ENCODE data around the gene KLHDC4. TPM values are rescaled to one million over a fixed set of nuclear protein-coding genes. Genes with fewer than 3 reads are reported as not detected.

Gene KLHDC4
- total and polyA plus RNA-seq, 2 donors (not counting 1 experiment from before 2014, with no cell fraction given): 51.3 to 90.8 TPM

DNA sequence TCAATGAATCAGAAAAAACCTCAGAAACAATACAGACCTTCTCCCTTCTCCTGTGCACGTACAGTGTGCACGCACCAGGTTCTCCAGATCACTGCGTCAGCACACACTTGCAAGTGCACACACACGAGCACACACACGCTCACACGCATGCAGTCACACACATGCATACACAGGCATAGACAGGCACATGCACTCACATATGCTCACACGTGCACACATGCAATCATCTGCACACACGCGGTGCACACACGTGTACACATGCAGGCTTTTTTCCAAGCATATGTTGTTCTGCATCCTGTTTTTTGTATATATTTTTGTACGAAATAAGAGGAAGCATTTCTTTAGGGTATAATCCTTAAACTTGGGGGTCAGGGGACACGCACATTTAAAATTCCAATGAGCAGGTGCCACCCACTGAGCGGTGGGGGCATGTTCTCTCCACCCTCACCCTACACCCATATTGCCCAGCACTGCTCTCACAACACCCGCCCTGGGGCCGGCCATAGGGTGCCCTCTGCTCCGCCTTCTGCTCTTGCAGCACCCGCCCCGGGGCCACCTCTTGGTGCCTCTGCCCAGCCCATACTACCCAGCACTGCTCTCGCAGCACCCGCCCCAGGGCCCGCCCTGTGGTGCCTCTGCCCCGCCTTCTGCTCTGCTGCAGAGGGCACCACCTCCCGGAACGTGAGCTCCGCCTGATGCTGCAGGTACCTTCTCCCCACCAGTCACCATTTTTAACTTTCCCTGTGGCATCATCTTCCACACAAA is 20.9 kb downstream of the KLHDC4 start:
- Histone ChIP-seq H2AFZ (ENCODE audit: insufficient read depth, low read depth, low read length, poor library complexity, severe bottlenecking) (no peak overlapping the region), H3K27ac (ENCODE audit: low read length in 2 of 2) (no peak overlapping the region), H3K79me2 (ENCODE audit: control insufficient read depth, insufficient read depth, low read length) (peaks cover 72% of the 10 kb centered on the region), H3K4me2 (replicated peaks; ENCODE audit: low read depth, low read length, poor library complexity, severe bottlenecking) (no peak overlapping the region), H3K4me1 (ENCODE audit: control insufficient read depth in 2 of 2, insufficient read depth in 2 of 2, low read length in 2 of 2) (no peaks in the 10 kb centered on the region), H3K9ac (ENCODE audit: low read length) (no peak overlapping the region), H3K36me3 (replicated peaks in 1 of 2; ENCODE audit: control extremely low read depth in 1 of 2, control insufficient read depth in 1 of 2, extremely low read depth in 1 of 2, insufficient read depth in 2 of 2, low read length in 1 of 2) (peaks cover 6 to 71% of the 10 kb centered on the region in 2 experiments), H4K20me1 (ENCODE audit: control insufficient read depth, insufficient read depth, low read length, poor library complexity, severe bottlenecking) (peaks cover 26% of the 10 kb centered on the region), H3K27me3 (replicated peaks in 1 of 4; ENCODE audit: control extremely low read depth in 1 of 4, control insufficient read depth in 3 of 4, insufficient read depth in 4 of 4, low read length in 3 of 4) (no peaks in the 10 kb centered on the region), H3K4me3 (ENCODE audit: control extremely low read depth in 1 of 5, extremely low read depth in 1 of 5, insufficient read depth in 1 of 5, low read depth in 2 of 5, low read length in 4 of 5) (no peak overlapping the region), H3K9me3 (ENCODE audit: control extremely low read depth in 1 of 3, control insufficient read depth in 2 of 3, insufficient read depth in 1 of 3, low read length in 2 of 3) (no peaks in the 10 kb centered on the region)
- DNase-seq (no peak), ATAC-seq (ENCODE audit: low read depth) (no peak)
- Mint-ChIP-seq H3K9me3 (ENCODE audit: insufficient read depth) (no peaks in the 10 kb centered on the region), H3K4me1 (no peaks in the 10 kb centered on the region), H3K4me3 (no peak overlapping the region), H3K27ac (no peak overlapping the region), H3K27me3 (no peaks in the 10 kb centered on the region)
- WGBS (ENCODE audit: insufficient coverage): 92% methylated on average over 18 of the region's 25 CpGs
- POLR2A ChIA-PET: no interaction called here
- TF ChIP-seq EZH2 (IDR thresholded peaks at IDR 0.05; ENCODE audit: borderline replicate concordance, insufficient read depth, low read depth, low read length, poor library complexity, severe bottlenecking): no peak
- TF ChIP-seq, protein P1, sequence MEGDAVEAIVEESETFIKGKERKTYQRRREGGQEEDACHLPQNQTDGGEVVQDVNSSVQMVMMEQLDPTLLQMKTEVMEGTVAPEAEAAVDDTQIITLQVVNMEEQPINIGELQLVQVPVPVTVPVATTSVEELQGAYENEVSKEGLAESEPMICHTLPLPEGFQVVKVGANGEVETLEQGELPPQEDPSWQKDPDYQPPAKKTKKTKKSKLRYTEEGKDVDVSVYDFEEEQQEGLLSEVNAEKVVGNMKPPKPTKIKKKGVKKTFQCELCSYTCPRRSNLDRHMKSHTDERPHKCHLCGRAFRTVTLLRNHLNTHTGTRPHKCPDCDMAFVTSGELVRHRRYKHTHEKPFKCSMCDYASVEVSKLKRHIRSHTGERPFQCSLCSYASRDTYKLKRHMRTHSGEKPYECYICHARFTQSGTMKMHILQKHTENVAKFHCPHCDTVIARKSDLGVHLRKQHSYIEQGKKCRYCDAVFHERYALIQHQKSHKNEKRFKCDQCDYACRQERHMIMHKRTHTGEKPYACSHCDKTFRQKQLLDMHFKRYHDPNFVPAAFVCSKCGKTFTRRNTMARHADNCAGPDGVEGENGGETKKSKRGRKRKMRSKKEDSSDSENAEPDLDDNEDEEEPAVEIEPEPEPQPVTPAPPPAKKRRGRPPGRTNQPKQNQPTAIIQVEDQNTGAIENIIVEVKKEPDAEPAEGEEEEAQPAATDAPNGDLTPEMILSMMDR (IDR thresholded peaks at IDR 0.05): no peak
- intact Hi-C loops (cut with micrococcal nuclease): no loop called here
- CTCF ChIA-PET: no interaction called here

DNA sequence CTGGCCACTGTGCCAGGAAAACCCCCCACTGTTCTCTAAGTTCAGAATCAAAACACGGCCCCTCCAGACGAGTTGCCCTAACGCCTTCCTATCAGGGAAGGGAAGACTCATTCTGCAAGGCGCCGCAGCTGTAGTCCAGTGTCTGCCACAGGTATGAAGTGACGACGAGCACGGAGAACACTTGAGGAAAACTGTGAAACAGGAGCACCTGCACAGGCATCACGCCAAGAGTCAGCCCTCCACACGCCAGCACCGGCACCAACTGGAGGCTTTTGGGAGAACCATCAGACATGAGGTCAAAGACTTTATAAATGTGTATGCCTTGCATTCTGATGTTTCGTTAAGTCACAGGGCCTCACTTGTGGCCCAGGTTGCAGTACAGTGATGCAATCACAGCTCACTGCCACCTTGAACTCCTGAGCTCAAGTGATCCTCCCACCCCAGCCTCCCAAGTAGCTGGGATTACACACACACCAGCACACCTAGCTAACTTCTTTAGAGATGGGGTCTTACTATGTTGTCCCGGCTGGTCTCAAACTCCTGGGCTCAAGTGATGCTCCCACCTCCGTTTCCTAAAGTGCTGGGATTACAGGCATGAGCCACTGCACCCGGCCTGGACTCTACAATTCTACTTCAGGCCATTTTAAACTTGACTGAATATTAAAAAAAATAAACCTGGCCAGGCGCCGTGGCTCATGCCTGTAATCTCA is 22.9 kb downstream of the KLHDC4 start:
- no peak overlapping the region for H3K4me2 ChIP-seq (replicated peaks; ENCODE audit: low read depth, low read length, poor library complexity, severe bottlenecking)
- H3K36me3 ChIP-seq (replicated peaks in 1 of 2; ENCODE audit: control extremely low read depth in 1 of 2, control insufficient read depth in 1 of 2, extremely low read depth in 1 of 2, insufficient read depth in 2 of 2, low read length in 1 of 2): peaks cover 7 to 61% of the 10 kb centered on the region in 2 experiments
- Mint-ChIP-seq H3K9me3 (ENCODE audit: insufficient read depth) (no peaks in the 10 kb centered on the region), H3K4me1 (no peaks in the 10 kb centered on the region), H3K27ac (no peak overlapping the region), H3K4me3 (no peak overlapping the region), H3K27me3 (no peaks in the 10 kb centered on the region)
- peaks cover 66% of the 10 kb centered on the region for H3K79me2 ChIP-seq (ENCODE audit: control insufficient read depth, insufficient read depth, low read length)
- no peaks in the 10 kb centered on the region for H3K27me3 ChIP-seq (replicated peaks in 1 of 4; ENCODE audit: control extremely low read depth in 1 of 4, control insufficient read depth in 3 of 4, insufficient read depth in 4 of 4, low read length in 3 of 4)
- ChIA-PET POLR2A (no interaction called here), CTCF (no interaction called here)
- H4K20me1 ChIP-seq (ENCODE audit: control insufficient read depth, insufficient read depth, low read length, poor library complexity, severe bottlenecking): peaks cover 27% of the 10 kb centered on the region
- H3K9ac ChIP-seq (ENCODE audit: low read length): no peak overlapping the region
- no peak overlapping the region for H3K4me3 ChIP-seq (ENCODE audit: control extremely low read depth in 1 of 5, extremely low read depth in 1 of 5, insufficient read depth in 1 of 5, low read depth in 2 of 5, low read length in 4 of 5)
- WGBS (ENCODE audit: insufficient coverage): over 99% methylated on average over 15 of the region's 17 CpGs
- H3K9me3 ChIP-seq (ENCODE audit: control extremely low read depth in 1 of 3, control insufficient read depth in 2 of 3, insufficient read depth in 1 of 3, low read length in 2 of 3): no peaks in the 10 kb centered on the region
- no peak for TF ChIP-seq EZH2 (IDR thresholded peaks at IDR 0.05; ENCODE audit: borderline replicate concordance, insufficient read depth, low read depth, low read length, poor library complexity, severe bottlenecking)
- TF ChIP-seq, protein P1 (IDR thresholded peaks at IDR 0.05): no peak
- H3K27ac ChIP-seq (ENCODE audit: low read length in 2 of 2): no peak overlapping the region
- no peaks in the 10 kb centered on the region for H3K4me1 ChIP-seq (ENCODE audit: control insufficient read depth in 2 of 2, insufficient read depth in 2 of 2, low read length in 2 of 2)
- DNase-seq: no peak
- no peak for ATAC-seq (ENCODE audit: low read depth)
- H2AFZ ChIP-seq (ENCODE audit: insufficient read depth, low read depth, low read length, poor library complexity, severe bottlenecking): no peak overlapping the region
- intact Hi-C loops (cut with micrococcal nuclease): no loop called here

Measured in B cell (primary cell).